GM06990 (cell line): ENCODE data around the gene PCLO.

Source experiments
- DNase-seq: peaks from one replicate; pipeline ENCODE4 v3.0.0-alpha.2; 2011; ENCODE audit not compliant: insufficient read length; ENCODE audit errors: extremely low read depth
- H3K27me3 ChIP-seq: replicated peaks from 2 replicates; pipeline ENCODE4 v1.6.0; 2011; ENCODE audit warnings: low read length; ENCODE audit not compliant: control insufficient read depth, insufficient read depth
- H3K36me3 ChIP-seq: 2 replicates; pipeline ENCODE4 v1.5.1; 2011; ENCODE audit warnings: low read length; ENCODE audit not compliant: control insufficient read depth, insufficient read depth
- H3K4me3 ChIP-seq: replicated peaks from 2 replicates; pipeline ENCODE4 v1.5.1; 2011; ENCODE audit warnings: low read depth, mild to moderate bottlenecking, control low read depth, low read length
- TF ChIP-seq, protein P1 (sequence below): IDR thresholded peaks from 2 replicates; pipeline ENCODE4 v1.5.1; 2011; ENCODE audit warnings: low read length, control low read depth, mild to moderate bottlenecking, inconsistent platforms; ENCODE audit not compliant: insufficient read depth, poor library complexity, severe bottlenecking

Gene PCLO

DNA sequence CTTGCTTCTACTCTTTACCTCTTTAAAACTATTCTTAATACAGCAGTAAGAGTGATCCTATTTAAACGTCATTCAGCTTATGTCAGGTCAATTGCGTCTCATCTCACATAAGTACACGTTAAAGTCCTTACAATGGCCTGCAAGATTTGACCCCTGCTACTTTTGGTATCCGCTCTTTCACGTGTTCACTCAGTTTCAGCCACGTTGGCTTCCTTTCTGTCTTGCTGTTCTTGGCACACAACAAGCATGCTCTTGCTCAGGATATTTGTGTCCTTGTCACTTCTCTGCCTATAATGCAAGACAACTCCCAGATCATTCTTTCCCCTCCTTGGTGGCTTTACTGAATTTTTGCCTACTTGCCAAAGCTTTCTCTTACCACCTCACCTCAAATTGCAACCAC lies 296.8 kb downstream of the PCLO start:
- Histone ChIP-seq H3K27me3 (no peaks in the 10 kb centered on the region), H3K4me3 (no peak overlapping the region), H3K36me3 (no peaks in the 10 kb centered on the region)
- no peak for DNase-seq
- TF ChIP-seq, protein P1, sequence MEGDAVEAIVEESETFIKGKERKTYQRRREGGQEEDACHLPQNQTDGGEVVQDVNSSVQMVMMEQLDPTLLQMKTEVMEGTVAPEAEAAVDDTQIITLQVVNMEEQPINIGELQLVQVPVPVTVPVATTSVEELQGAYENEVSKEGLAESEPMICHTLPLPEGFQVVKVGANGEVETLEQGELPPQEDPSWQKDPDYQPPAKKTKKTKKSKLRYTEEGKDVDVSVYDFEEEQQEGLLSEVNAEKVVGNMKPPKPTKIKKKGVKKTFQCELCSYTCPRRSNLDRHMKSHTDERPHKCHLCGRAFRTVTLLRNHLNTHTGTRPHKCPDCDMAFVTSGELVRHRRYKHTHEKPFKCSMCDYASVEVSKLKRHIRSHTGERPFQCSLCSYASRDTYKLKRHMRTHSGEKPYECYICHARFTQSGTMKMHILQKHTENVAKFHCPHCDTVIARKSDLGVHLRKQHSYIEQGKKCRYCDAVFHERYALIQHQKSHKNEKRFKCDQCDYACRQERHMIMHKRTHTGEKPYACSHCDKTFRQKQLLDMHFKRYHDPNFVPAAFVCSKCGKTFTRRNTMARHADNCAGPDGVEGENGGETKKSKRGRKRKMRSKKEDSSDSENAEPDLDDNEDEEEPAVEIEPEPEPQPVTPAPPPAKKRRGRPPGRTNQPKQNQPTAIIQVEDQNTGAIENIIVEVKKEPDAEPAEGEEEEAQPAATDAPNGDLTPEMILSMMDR, result no peak

DNA sequence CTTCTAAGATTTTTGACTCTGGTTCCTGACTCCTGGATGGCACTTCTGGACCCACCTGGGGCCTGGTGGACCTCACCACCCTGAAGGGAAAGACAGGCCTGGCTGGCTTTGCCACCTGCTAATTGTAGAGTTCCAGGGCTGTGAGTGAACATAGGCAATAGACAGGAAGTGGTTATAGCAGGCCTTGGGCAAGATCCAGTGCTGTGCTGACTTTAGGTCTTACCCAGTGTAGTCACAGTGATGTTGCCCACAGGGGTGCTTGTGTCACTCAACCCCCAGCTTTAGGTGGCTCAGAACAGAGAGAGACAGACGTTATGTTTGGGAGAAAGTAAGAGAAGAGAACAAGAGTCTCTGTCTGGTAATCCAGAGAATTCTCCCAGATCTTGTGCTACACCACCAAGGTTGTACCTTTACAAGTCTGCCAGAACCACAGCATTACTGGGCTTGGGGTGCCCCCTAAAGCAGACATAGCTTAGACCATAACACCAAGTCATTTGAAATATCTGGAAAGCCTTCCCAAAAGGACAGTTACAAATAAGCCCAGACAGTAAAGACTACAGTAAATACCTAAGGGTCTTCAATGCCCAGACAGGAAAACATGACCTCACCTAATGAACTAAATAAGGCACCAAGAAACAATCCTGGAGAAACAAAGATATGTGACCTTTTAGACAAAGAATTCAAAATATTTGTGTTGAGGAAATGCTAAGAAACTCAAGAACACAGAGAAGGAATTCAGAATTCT lies 303.4 kb downstream of the PCLO start:
- no peaks in the 10 kb centered on the region for H3K36me3 ChIP-seq
- H3K27me3 ChIP-seq, result no peaks in the 10 kb centered on the region
- TF ChIP-seq, protein P1, result no peak
- no peak overlapping the region for H3K4me3 ChIP-seq
- no peak for DNase-seq

DNA sequence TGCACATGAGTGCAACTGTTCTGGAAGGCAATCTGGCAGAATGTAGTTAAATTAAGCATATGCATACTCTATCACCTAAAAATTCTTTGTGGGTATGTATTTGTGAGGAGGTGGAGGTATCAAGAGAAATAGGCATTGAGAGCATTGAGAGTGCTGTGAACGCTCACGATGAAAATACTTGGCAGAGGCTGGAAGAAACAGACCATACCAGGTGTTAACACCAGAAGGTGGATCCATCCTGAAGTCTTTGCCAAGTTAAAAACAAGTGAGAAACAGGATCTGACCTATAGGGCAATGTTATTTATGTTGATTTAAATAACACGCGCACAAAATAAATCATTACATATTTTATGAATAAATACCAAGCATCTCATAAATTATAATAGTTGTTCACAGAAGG lies 311.6 kb downstream of the PCLO start:
- no peaks in the 10 kb centered on the region for H3K27me3 ChIP-seq
- H3K4me3 ChIP-seq, result no peak overlapping the region
- TF ChIP-seq, protein P1, result no peak
- no peaks in the 10 kb centered on the region for H3K36me3 ChIP-seq
- DNase-seq, result no peak

DNA sequence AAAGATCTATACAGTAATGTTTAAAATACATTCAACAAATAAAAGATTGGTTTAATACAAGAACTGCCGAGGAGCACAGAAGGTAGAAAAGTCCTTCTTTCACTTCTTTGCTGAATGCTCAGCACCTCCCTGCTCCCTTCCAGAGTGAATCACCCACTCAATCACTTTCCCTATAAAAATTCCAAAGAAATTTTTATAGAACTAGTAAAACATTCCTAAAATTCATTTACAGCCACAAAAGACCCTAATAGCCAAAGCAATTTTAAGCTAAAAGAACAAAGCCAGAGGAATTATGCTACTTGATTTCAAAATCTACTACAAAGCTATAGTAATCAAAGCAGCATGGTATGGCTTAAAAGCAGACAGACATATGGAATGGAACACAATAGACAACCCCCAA lies 320.9 kb downstream of the PCLO start:
- H3K36me3 ChIP-seq, result no peaks in the 10 kb centered on the region
- no peak overlapping the region for H3K4me3 ChIP-seq
- no peaks in the 10 kb centered on the region for H3K27me3 ChIP-seq
- no peak for DNase-seq
- TF ChIP-seq, protein P1, result no peak

DNA sequence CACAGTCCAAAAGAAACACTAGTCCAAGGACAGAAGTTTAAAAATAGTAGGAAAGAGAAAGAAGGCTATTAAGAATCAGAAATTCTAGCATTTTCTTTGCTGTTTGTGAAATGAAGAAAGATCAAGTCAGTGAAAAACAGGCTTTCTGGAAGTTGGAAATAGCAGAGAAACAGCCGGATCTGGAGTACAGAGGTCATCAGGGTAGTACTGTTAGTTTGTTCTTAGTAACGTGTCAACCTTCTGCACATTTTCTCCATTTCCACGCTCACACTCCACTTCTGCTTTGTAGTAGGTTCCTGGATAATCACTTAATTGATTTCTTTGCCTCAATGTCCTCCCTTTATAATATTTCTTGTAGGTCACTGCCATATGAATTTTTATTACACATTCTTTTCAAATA lies 322.6 kb downstream of the PCLO start:
- no peaks in the 10 kb centered on the region for H3K36me3 ChIP-seq
- H3K27me3 ChIP-seq, result no peaks in the 10 kb centered on the region
- TF ChIP-seq, protein P1, result no peak
- no peak overlapping the region for H3K4me3 ChIP-seq
- no peak for DNase-seq

DNA sequence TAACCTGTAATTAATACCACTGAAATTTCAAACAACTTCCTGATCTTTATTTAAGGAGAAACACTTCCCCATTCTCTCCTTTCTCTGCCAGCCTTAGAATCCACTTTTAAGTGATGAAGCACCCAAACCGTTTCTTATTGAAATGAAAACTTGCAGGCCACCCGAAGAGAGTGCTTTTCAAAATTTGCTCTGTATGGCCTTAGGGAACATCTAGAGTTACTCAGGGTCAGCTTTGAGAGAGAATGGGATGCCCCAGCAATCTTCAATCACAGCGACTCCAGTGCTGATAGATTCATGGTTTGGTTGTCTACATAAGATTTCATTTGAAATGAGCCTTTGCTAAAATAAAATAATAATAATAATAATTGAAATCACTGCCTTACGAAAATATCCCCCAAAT lies 323.1 kb downstream of the PCLO start:
- Histone ChIP-seq H3K4me3 (no peak overlapping the region), H3K36me3 (no peaks in the 10 kb centered on the region), H3K27me3 (no peaks in the 10 kb centered on the region)
- TF ChIP-seq, protein P1, result no peak
- DNase-seq, result no peak
